ENCODE results near the gene LCE2B. TPM values are rescaled to one million over a fixed set of nuclear protein-coding genes. Genes with fewer than 3 reads are reported as not detected.

Gene LCE2B
- total RNA-seq, 1 experiment from 2014 or later: not detected

DNA sequence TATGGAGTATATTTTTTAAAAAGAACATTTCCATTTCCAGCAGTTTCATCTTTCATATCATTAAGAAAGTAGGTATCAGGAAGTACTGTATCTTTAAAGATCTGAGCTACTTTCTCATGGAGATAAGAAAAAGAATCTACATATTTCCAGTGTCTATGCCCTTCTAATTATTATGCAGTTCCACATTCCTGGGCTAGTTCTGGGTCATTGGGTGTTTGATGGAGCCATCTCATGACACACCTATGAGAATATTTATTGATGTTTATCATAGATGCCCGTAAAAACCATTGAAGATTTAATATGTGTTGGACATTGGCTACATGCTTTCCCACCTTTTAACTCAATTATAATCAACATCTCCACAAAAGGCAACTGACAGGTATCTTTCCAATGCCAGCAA is 43.1 kb downstream of the LCE2B start:
- H2AFZ ChIP-seq (ENCODE audit: low read length): no peak overlapping the region
- H3K4me3 ChIP-seq (ENCODE audit: low read length): no peak overlapping the region
- intact Hi-C loops (cut with micrococcal nuclease): no loop called here
- no peak for TF ChIP-seq EZH2phosphoT487 (IDR thresholded peaks at IDR 0.05; ENCODE audit: borderline replicate concordance, low read length)
- TF ChIP-seq EZH2 (IDR thresholded peaks at IDR 0.05; ENCODE audit: low read length, unreplicated experiment): no peak
- TF ChIP-seq, protein P1, sequence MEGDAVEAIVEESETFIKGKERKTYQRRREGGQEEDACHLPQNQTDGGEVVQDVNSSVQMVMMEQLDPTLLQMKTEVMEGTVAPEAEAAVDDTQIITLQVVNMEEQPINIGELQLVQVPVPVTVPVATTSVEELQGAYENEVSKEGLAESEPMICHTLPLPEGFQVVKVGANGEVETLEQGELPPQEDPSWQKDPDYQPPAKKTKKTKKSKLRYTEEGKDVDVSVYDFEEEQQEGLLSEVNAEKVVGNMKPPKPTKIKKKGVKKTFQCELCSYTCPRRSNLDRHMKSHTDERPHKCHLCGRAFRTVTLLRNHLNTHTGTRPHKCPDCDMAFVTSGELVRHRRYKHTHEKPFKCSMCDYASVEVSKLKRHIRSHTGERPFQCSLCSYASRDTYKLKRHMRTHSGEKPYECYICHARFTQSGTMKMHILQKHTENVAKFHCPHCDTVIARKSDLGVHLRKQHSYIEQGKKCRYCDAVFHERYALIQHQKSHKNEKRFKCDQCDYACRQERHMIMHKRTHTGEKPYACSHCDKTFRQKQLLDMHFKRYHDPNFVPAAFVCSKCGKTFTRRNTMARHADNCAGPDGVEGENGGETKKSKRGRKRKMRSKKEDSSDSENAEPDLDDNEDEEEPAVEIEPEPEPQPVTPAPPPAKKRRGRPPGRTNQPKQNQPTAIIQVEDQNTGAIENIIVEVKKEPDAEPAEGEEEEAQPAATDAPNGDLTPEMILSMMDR (conservative IDR thresholded peaks at IDR 0.05; ENCODE audit: low read depth, low read length): no peak
- H3K27me3 ChIP-seq (ENCODE audit: low read length): peaks cover 45% of the 10 kb centered on the region
- no peak overlapping the region for H3K27ac ChIP-seq (ENCODE audit: low read length)
- ATAC-seq (no peak), DNase-seq (no peak)
- H3K79me2 ChIP-seq (ENCODE audit: low read length): no peaks in the 10 kb centered on the region
- H3K9ac ChIP-seq (ENCODE audit: low read length): no peak overlapping the region
- no peaks in the 10 kb centered on the region for H3K4me1 ChIP-seq (ENCODE audit: insufficient read depth, low read length)
- H3K9me2 ChIP-seq (replicated peaks; ENCODE audit: low read length): no peaks in the 10 kb centered on the region
- POLR2A ChIA-PET (ENCODE audit: unreplicated experiment): no interaction called here
- H3F3A ChIP-seq (ENCODE audit: low read length, unreplicated experiment): no peaks in the 10 kb centered on the region
- no peaks in the 10 kb centered on the region for H3K9me3 ChIP-seq (ENCODE audit: low read length)
- no peak overlapping the region for H3K4me2 ChIP-seq (ENCODE audit: low read length)
- BruUV-seq (replicated peaks): no TSS peak
- no peaks in the 10 kb centered on the region for H3K36me3 ChIP-seq (ENCODE audit: low read depth, low read length)
- CTCF ChIA-PET: no interaction called here
- no peaks in the 10 kb centered on the region for H4K20me1 ChIP-seq (ENCODE audit: low read length)

DNA sequence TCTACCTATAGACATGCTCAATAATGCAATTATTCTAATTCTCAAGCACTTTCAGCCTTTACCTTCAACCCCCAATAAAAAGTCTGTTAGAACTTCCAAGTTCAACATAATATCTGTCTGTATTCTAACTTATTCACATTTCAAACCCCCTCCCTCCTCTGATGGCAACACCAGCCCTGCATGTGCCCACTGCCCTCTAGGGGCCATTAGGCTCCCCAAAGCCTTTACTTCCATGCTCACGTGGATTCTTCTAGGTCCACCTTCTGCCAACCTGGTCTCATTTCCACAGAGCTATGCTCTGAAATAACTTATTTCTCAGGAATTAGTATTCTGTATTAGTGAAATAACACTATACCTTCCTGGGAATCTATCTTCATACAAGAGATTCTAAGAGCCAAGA is 49.7 kb downstream of the LCE2B start:
- Histone ChIP-seq H3K9ac (ENCODE audit: low read length) (no peak overlapping the region), H3K79me2 (ENCODE audit: low read length) (no peaks in the 10 kb centered on the region), H3K27ac (ENCODE audit: low read length) (no peak overlapping the region), H3K4me1 (ENCODE audit: insufficient read depth, low read length) (no peaks in the 10 kb centered on the region), H4K20me1 (ENCODE audit: low read length) (no peaks in the 10 kb centered on the region), H3F3A (ENCODE audit: low read length, unreplicated experiment) (no peaks in the 10 kb centered on the region), H3K27me3 (ENCODE audit: low read length) (peaks cover 13% of the 10 kb centered on the region; the same call in 1 of the 2 replicates), H3K36me3 (ENCODE audit: low read depth, low read length) (no peaks in the 10 kb centered on the region), H3K9me2 (replicated peaks; ENCODE audit: low read length) (no peaks in the 10 kb centered on the region), H3K4me2 (ENCODE audit: low read length) (no peak overlapping the region), H2AFZ (ENCODE audit: low read length) (no peak overlapping the region), H3K4me3 (ENCODE audit: low read length) (no peak overlapping the region), H3K9me3 (ENCODE audit: low read length) (no peaks in the 10 kb centered on the region)
- no peak for ATAC-seq
- CTCF ChIA-PET: no interaction called here
- POLR2A ChIA-PET (ENCODE audit: unreplicated experiment): no interaction called here
- TF ChIP-seq, protein P1 (conservative IDR thresholded peaks at IDR 0.05; ENCODE audit: low read depth, low read length): peak; percentile 62
- TF ChIP-seq EZH2phosphoT487 (IDR thresholded peaks at IDR 0.05; ENCODE audit: borderline replicate concordance, low read length): no peak
- BruUV-seq (replicated peaks): no TSS peak
- intact Hi-C loops (cut with micrococcal nuclease): no loop called here
- peak; percentile 18 for DNase-seq

Other genes with a start within 250 kb of the LCE2B start
- gene LCE5A, start 175.3 kb upstream of the LCE2B start, total RNA-seq (2014; rRNA removed): not detected in 2 replicates
- gene CRCT1, start 171.6 kb upstream of the LCE2B start, total RNA-seq (2014; rRNA removed): not detected in 2 replicates
- gene LCE3E, start 119.3 kb upstream of the LCE2B start, total RNA-seq (2014; rRNA removed): not detected in 2 replicates
- gene LCE3D, start 105.6 kb upstream of the LCE2B start, total RNA-seq (2014; rRNA removed): not detected in 2 replicates
- gene LCE3C, start 85.9 kb upstream of the LCE2B start, total RNA-seq (2014; rRNA removed): not detected in 2 replicates
- not detected in 2 replicates for gene LCE3B, start 72.3 kb upstream of the LCE2B start, total RNA-seq (2014; rRNA removed)
- gene LCE3A, start 63.0 kb upstream of the LCE2B start, total RNA-seq (2014; rRNA removed): not detected in 2 replicates
- not detected in 2 replicates for gene LCE2D, start 22.7 kb upstream of the LCE2B start, total RNA-seq (2014; rRNA removed)
- gene LCE2C, start 10.8 kb upstream of the LCE2B start, total RNA-seq (2014; rRNA removed): not detected in 2 replicates
- gene LCE2A, start 12.2 kb downstream of the LCE2B start, total RNA-seq (2014; rRNA removed): not detected in 2 replicates
- not detected in 2 replicates for gene LCE4A, start 22.0 kb downstream of the LCE2B start, total RNA-seq (2014; rRNA removed)
- gene KPRP, start 71.9 kb downstream of the LCE2B start, total RNA-seq (2014; rRNA removed): not detected in 2 replicates
- gene LCE1F, start 89.0 kb downstream of the LCE2B start, total RNA-seq (2014; rRNA removed): not detected in 2 replicates
- not detected in 2 replicates for gene LCE1E, start 100.1 kb downstream of the LCE2B start, total RNA-seq (2014; rRNA removed)
- gene LCE1D, start 110.6 kb downstream of the LCE2B start, total RNA-seq (2014; rRNA removed): not detected in 2 replicates
- gene LCE1C, start 120.5 kb downstream of the LCE2B start, total RNA-seq (2014; rRNA removed): not detected in 2 replicates
- not detected in 2 replicates for gene LCE1B, start 125.8 kb downstream of the LCE2B start, total RNA-seq (2014; rRNA removed)
- gene LCE1A, start 141.3 kb downstream of the LCE2B start, total RNA-seq (2014; rRNA removed): not detected in 2 replicates
- not detected in 2 replicates for gene LCE6A, start 156.7 kb downstream of the LCE2B start, total RNA-seq (2014; rRNA removed)
- gene LCE7A, start 173.9 kb downstream of the LCE2B start, total RNA-seq (2014; rRNA removed): not detected in 2 replicates
- gene SMCP, start 192.2 kb downstream of the LCE2B start, total RNA-seq (2014; rRNA removed): not detected in 2 replicates
- gene IVL, start 222.4 kb downstream of the LCE2B start, total RNA-seq (2014; rRNA removed): 0.55 and 1.0 TPM in 2 replicates